GM21717 (cell line): ENCODE results near the gene CRKL.
"Not testable (repeated sequence)": the region's sequence is repeated elsewhere in the genome, so short reads cannot be mapped to it uniquely, and the experiment has no call there.

Experiments
- ATAC-seq: cut with Tn5 transposase; IDR thresholded peaks from one replicate; pipeline ENCODE4 v1.9.1; 2021; ENCODE audit warnings: mild to moderate bottlenecking, moderate library complexity; ENCODE audit not compliant: unreplicated experiment

CRKL gene

GRCh38 chr22:20931126-20931654 is 14.0 kb downstream of the CRKL start:
- ATAC-seq = no peak

- ATAC-seq = no peak
Measured at GRCh38 chr22:20933910-20934309, 16.7 kb downstream of the CRKL start.

GRCh38 chr22:20935049-20935448 is 17.8 kb downstream of the CRKL start:
- not testable (repeated sequence) for ATAC-seq

- not testable (repeated sequence) for ATAC-seq
Measured at GRCh38 chr22:20935780-20936539, 18.8 kb downstream of the CRKL start.

- ATAC-seq = no peak
Measured at GRCh38 chr22:20937031-20937793, 20.0 kb downstream of the CRKL start.

GRCh38 chr22:20937794-20938671 is 20.8 kb downstream of the CRKL start:
- no peak for ATAC-seq

- not testable (repeated sequence) for ATAC-seq
Measured at GRCh38 chr22:20939457-20940185, 22.4 kb downstream of the CRKL start.

- ATAC-seq = no peak
Measured at GRCh38 chr22:20940186-20940651, 23.0 kb downstream of the CRKL start.

GRCh38 chr22:20940904-20941385 is 23.7 kb downstream of the CRKL start:
- ATAC-seq = no peak

GRCh38 chr22:20942203-20942902 is 25.1 kb downstream of the CRKL start:
- not testable (repeated sequence) for ATAC-seq

- no peak for ATAC-seq
Measured at GRCh38 chr22:20943104-20943933, 26.1 kb downstream of the CRKL start.

GRCh38 chr22:20944042-20944441 is 26.8 kb downstream of the CRKL start:
- ATAC-seq = no peak

GRCh38 chr22:20945578-20945934 is 28.3 kb downstream of the CRKL start:
- no peak for ATAC-seq

- ATAC-seq = no peak
Measured at GRCh38 chr22:20946080-20946986, 29.1 kb downstream of the CRKL start.

- ATAC-seq = no peak
Measured at GRCh38 chr22:20946991-20947390, 29.8 kb downstream of the CRKL start.

GRCh38 chr22:20948450-20948849 is 31.2 kb downstream of the CRKL start:
- ATAC-seq = no peak

GRCh38 chr22:20948989-20949388 is 31.8 kb downstream of the CRKL start:
- no peak for ATAC-seq
